K562 (cell line): ENCODE data around the gene SLC35E1. TPM values are rescaled to one million over a fixed set of nuclear protein-coding genes. Genes with fewer than 3 reads are reported as not detected.

Experiments
- ATAC-seq: fragments of 200-7000 bp; cut with Tn5 transposase; 3 replicates; pipeline ENCODE4 v1.9.1; 2020; ENCODE audit warnings: moderate library complexity
- BruUV-seq: library from RNA; stranded (reverse); fragments of 400-500 nt; replicated peaks from 2 replicates; lab custom pipeline; 2021; lab: Mats Ljungman, UMichigan
- CTCF ChIA-PET: fragments of 300-600 bp; formaldehyde crosslinking; extraction: SDS; loops from one replicate; lab custom pipeline; 2021; ENCODE audit warnings: low intra/inter-chr PET ratio; lab: Yijun Ruan, JAX
- POLR2A ChIA-PET: fragments of 300-600, 350-650 bp; sonication (Branson Sonifier 250); formaldehyde crosslinking; extraction: SDS; loops from one replicate; lab custom pipeline; 2021; ENCODE audit warnings: antibody characterized with exemption, inconsistent platforms; lab: Yijun Ruan, JAX
- DNase-seq, 4 experiments: peaks; one replicate each; pipeline versions ENCODE4 v3.0.0 to v3.0.0-alpha.2; 2011 to 2018; ENCODE audit warnings: low spot score in 3 of 4, mixed read lengths in 3 of 4; ENCODE audit errors: extremely low read depth in 1 of 4
- FAIRE-seq: peaks from 2 replicates; lab custom pipeline; 2011; peaks lifted over from hg19 to GRCh38; lab: Jason Lieb, UNC
- H2AFZ ChIP-seq: 2 replicates; pipeline ENCODE4 v1.6.0; 2011; ENCODE audit warnings: low read depth, low read length, control low read depth, inconsistent platforms
- H3K27ac ChIP-seq: fragments of 200-600 bp; 3 replicates; pipeline ENCODE4 v1.8.0; 2011; ENCODE audit warnings: low read depth, mild to moderate bottlenecking, control low read depth, inconsistent platforms, low read length, moderate library complexity, mixed read lengths; ENCODE audit errors: extremely low read depth
- H3K27me3 ChIP-seq, 2 experiments: fragments of 300-600 bp in 1 of 2; 2 replicates in 1 of 2; 3 replicates in 1 of 2; pipeline versions ENCODE4 v1.6.0 to v1.8.0; 2011; ENCODE audit warnings: inconsistent platforms in 2 of 2, low read length in 2 of 2, mild to moderate bottlenecking in 1 of 2, mixed read lengths in 1 of 2, moderate library complexity in 1 of 2; ENCODE audit not compliant: control insufficient read depth in 2 of 2, insufficient read depth in 2 of 2
- H3K36me3 ChIP-seq: fragments of 300-600 bp; 3 replicates; pipeline ENCODE4 v1.8.0; 2011; ENCODE audit warnings: mild to moderate bottlenecking, low read length, inconsistent platforms; ENCODE audit not compliant: control insufficient read depth, insufficient read depth
- H3K4me1 ChIP-seq, 2 experiments: fragments of 200-600 bp in 1 of 2; replicated peaks in 1 of 2; 2 replicates in 1 of 2; 3 replicates in 1 of 2; pipeline versions ENCODE4 v1.5.1 to v1.8.0; 2011; ENCODE audit warnings: inconsistent platforms in 2 of 2, low read length in 2 of 2, mild to moderate bottlenecking in 1 of 2, mixed read lengths in 1 of 2, moderate library complexity in 1 of 2; ENCODE audit not compliant: control insufficient read depth in 2 of 2, insufficient read depth in 2 of 2
- H3K4me2 ChIP-seq: 2 replicates; pipeline ENCODE4 v1.6.1; 2011; ENCODE audit warnings: low read length, control low read depth, inconsistent platforms, mixed read lengths; ENCODE audit not compliant: insufficient read depth
- H3K4me3 ChIP-seq: fragments of 200-600 bp; sonication (generic), shearing (Covaris generic); 2 replicates; pipeline ENCODE4 v1.5.1; 2016; ENCODE audit warnings: control low read depth, inconsistent platforms
- H3K79me2 ChIP-seq: fragments of 200-600 bp; 3 replicates; pipeline ENCODE4 v1.8.0; 2011; ENCODE audit warnings: low read length, inconsistent platforms; ENCODE audit not compliant: control insufficient read depth, insufficient read depth
- H3K9ac ChIP-seq, 2 experiments: 2 replicates each; pipeline versions ENCODE4 v1.6.0 to v1.6.1; 2011; ENCODE audit warnings: low read depth in 2 of 2, low read length in 2 of 2, control low read depth in 1 of 2, inconsistent platforms in 1 of 2, mild to moderate bottlenecking in 1 of 2, mixed read lengths in 1 of 2; ENCODE audit not compliant: insufficient read depth in 1 of 2
- H3K9me1 ChIP-seq: one replicate; pipeline ENCODE4 v1.6.0; 2011; ENCODE audit warnings: inconsistent platforms, mild to moderate bottlenecking, low read length, moderate library complexity; ENCODE audit not compliant: control insufficient read depth, insufficient read depth
- H3K9me3 ChIP-seq: replicated peaks from 2 replicates; pipeline ENCODE4 v1.5.1; 2011; ENCODE audit warnings: low read depth, low read length, inconsistent platforms; ENCODE audit not compliant: control insufficient read depth, insufficient read depth
- H4K20me1 ChIP-seq: replicated peaks from 2 replicates; pipeline ENCODE4 v1.6.1; 2011; ENCODE audit warnings: low read length, inconsistent platforms, mixed read lengths; ENCODE audit not compliant: control insufficient read depth, insufficient read depth
- ELF2 ChIP-seq: fragments of 250-450 bp; sonication (Bioruptor Pico); IDR thresholded peaks from 2 replicates; pipeline ENCODE4 v1.5.0; 2021; ENCODE audit warnings: mild to moderate bottlenecking
- FOSL1 ChIP-seq: fragments of 200-800 bp; sonication (Bioruptor generic); conservative IDR thresholded peaks from 2 replicates; pipeline ENCODE4 v1.6.1; 2016; ENCODE audit warnings: missing genetic modification characterization, missing compliant biosample characterization
- FOXJ2 ChIP-seq: fragments of 200-800 bp; sonication (Bioruptor generic); IDR thresholded peaks from 2 replicates; pipeline ENCODE4 v1.6.1; 2016; ENCODE audit warnings: missing genetic modification characterization, missing compliant biosample characterization
- GABPB1 ChIP-seq: sonication (generic); formaldehyde crosslinking; IDR thresholded peaks from 2 replicates; pipeline ENCODE4 v1.8.0; 2022; ENCODE audit warnings: mild to moderate bottlenecking, missing genetic modification reagents
- GABPB2 ChIP-seq: fragments of 250-450 bp; sonication (Bioruptor Pico); conservative IDR thresholded peaks from 2 replicates; pipeline ENCODE4 v1.5.1; 2021; ENCODE audit warnings: mild to moderate bottlenecking
- HDGF ChIP-seq: fragments of 450-650 bp; IDR thresholded peaks from 2 replicates; pipeline ENCODE4 v1.6.1; 2016
- HMGXB4 ChIP-seq: sonication (generic); formaldehyde crosslinking; IDR thresholded peaks from 2 replicates; pipeline ENCODE4 v1.8.1; 2023; ENCODE audit warnings: mild to moderate bottlenecking, missing genetic modification reagents
- MITF ChIP-seq: IDR thresholded peaks from 2 replicates; pipeline ENCODE4 v1.6.1; 2014; ENCODE audit warnings: antibody characterized with exemption
- NCOA2 ChIP-seq, 2 experiments: fragments of 450-650 bp; IDR thresholded peaks; 2 replicates each; pipeline ENCODE4 v1.6.1; 2018; ENCODE audit warnings: mild to moderate bottlenecking in 2 of 2, moderate library complexity in 1 of 2; ENCODE audit not compliant: partially characterized antibody in 2 of 2
- SMAD4 ChIP-seq: fragments of 250-450 bp; sonication (Bioruptor Pico); conservative IDR thresholded peaks from 2 replicates; pipeline ENCODE4 v1.8.0; 2021; ENCODE audit warnings: inconsistent platforms, mild to moderate bottlenecking, moderate library complexity
- ZNF263 ChIP-seq: sonication (generic); formaldehyde crosslinking; IDR thresholded peaks from 2 replicates; pipeline ENCODE4 v1.8.0; 2022; ENCODE audit warnings: mild to moderate bottlenecking, missing genetic modification reagents, borderline replicate concordance
- ZNF282 ChIP-seq: sonication (generic); formaldehyde crosslinking; IDR thresholded peaks from 2 replicates; pipeline ENCODE4 v1.8.1; 2023; ENCODE audit warnings: missing genetic modification reagents
- WGBS: fragments of 100-300 bp; shearing (Covaris generic); methylation state at CpG from one replicate; pipeline ENCODE4 v1.1.6; 2016; ENCODE audit warnings: low coverage, mixed read lengths; ENCODE audit not compliant: insufficient coverage; ENCODE audit errors: missing lambda C conversion rate; 5-methylcytosine and 5-hydroxymethylcytosine counted together
- in situ Hi-C: fragments of 300-500 bp; cut with MboI; formaldehyde crosslinking; loops from 4 replicates; pipeline ENCODE4 v1.15.0; 2018; ENCODE audit warnings: inconsistent platforms, mixed read lengths
- intact Hi-C: fragments of 100-400 bp; cut with micrococcal nuclease; formaldehyde crosslinking; loops from 2 replicates; pipeline ENCODE4 v1.14.2; 2022
- polyA plus RNA-seq, 8 experiments: library from polyadenylated mRNA; depleted of rRNA in 4 of 8; stranded (reverse) in 5 of 8; unstranded in 3 of 8; fragments of >200 nt; fragmentation: Nextera tagmentation in 2 of 8; fragmentation: Illumina TruSeq in 1 of 8; extraction: Ambion mirVana in 2 of 8; extraction: Trizol in 1 of 8; gene quantifications; 2 replicates each; pipeline versions ENCODE4 v1.2.1 to v1.2.3, GENCODE V29; 2011 to 2014; ENCODE audit warnings: inconsistent platforms in 1 of 8, missing spikeins in 1 of 8
- total RNA-seq, 7 experiments: library from RNA; depleted of rRNA in 6 of 7; stranded (reverse); fragments of >200 nt in 6 of 7; fragmentation: Illumina TruSeq in 2 of 7; extraction: Trizol in 2 of 7; gene quantifications; 2 replicates each; pipeline versions ENCODE4 v1.2.1 to v1.2.3, GENCODE V29; 2011 to 2021; ENCODE audit warnings: low replicate concordance in 1 of 7
- TF ChIP-seq, protein P1 (sequence below): sonication (generic); formaldehyde crosslinking; IDR thresholded peaks from 2 replicates; pipeline ENCODE4 v1.8.0; 2022; ENCODE audit warnings: mild to moderate bottlenecking, low read depth, missing genetic modification reagents

Gene SLC35E1
- total and polyA plus RNA-seq, 9 of the 15 experiments (the other 6 are each of a cell fraction or from before 2014, with no cell fraction given): 15.0 to 40.1 (median 25.7) TPM

DNA sequence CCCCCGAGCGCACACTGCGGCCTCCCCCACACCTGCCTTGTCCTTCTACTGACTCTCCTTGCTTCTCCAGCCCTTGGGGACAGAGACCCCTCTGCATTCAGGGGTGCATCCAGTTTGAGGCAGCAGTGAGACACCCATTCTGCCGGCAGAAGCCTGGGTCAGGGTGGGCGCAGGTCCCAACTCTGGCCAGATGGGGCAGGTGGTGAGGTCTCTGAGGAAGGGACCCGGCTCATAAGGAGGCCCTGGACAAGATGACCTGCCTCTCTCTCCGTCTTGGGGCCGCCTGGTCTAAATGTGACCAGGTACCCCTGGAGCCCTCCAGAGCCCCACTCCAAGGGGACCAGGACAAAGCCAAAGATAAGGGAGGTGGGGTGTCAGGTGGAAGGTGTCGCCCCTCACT is 36.1 kb downstream of the SLC35E1 start:
- WGBS: 97% methylated on average over 8 of the region's 9 CpGs
- intact Hi-C loops (no loop called here), in situ Hi-C loops (no loop called here)
- Histone ChIP-seq H3K9me1 (peaks cover 6% of the 10 kb centered on the region), H3K27me3 (no peaks in the 10 kb centered on the region; a peak in 1 of 5 replicates), H2AFZ (no peak overlapping the region), H3K79me2 (peaks cover 54% of the 10 kb centered on the region), H3K4me1 (peaks cover 4 to 17% of the 10 kb centered on the region in 2 experiments; a peak in 3 of 5 replicates), H3K4me2 (no peak overlapping the region), H4K20me1 (peaks cover 30% of the 10 kb centered on the region), H3K27ac (no peak overlapping the region), H3K9me3 (no peaks in the 10 kb centered on the region; the same call in 1 of the 2 replicates), H3K36me3 (peaks cover 97% of the 10 kb centered on the region), H3K9ac (0 out of 4 replicates have a peak overlapping the region, but pooled peaks of 1 of the 2 experiments have one; percentile 23), H3K4me3 (no peak overlapping the region)
- ChIA-PET CTCF (no interaction called here), POLR2A (no interaction called here)
- no peak for FAIRE-seq
- peak in 2 of 4 experiments; percentile 18 to 22 for DNase-seq
- no TSS peak for BruUV-seq
- no peak for ATAC-seq
- TF ChIP-seq GABPB2 (no peak), ZNF263 (CRISPR knock-in tag) (no peak), ELF2 (CRISPR knock-in tag) (no peak), HDGF (no peak), FOSL1 (no peak), FOXJ2 (tag) (no peak), MITF (no peak), ZNF282 (CRISPR knock-in tag) (no peak), SMAD4 (CRISPR knock-in tag) (no peak), HMGXB4 (CRISPR knock-in tag) (no peak), NCOA2 (IDR thresholded peaks at IDR 0.05; ENCODE audit: partially characterized antibody in 2 of 2) (no peak), GABPB1 (CRISPR knock-in tag) (no peak)
- TF ChIP-seq, protein P1, sequence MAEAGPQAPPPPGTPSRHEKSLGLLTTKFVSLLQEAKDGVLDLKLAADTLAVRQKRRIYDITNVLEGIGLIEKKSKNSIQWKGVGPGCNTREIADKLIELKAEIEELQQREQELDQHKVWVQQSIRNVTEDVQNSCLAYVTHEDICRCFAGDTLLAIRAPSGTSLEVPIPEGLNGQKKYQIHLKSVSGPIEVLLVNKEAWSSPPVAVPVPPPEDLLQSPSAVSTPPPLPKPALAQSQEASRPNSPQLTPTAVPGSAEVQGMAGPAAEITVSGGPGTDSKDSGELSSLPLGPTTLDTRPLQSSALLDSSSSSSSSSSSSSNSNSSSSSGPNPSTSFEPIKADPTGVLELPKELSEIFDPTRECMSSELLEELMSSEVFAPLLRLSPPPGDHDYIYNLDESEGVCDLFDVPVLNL (CRISPR knock-in tag): no peak
